Fibroblast of lung (primary cell): ENCODE measurements around the gene OPTN. TPM values are rescaled to one million over a fixed set of nuclear protein-coding genes. Genes with fewer than 3 reads are reported as not detected.

ENCODE experiments used
- DNase-seq, 2 donors: peaks; one replicate each; pipeline versions ENCODE4 v3.0.0 to v3.0.0-alpha.2; 2010; ENCODE audit warnings: low read depth in 2 of 2
- H2AFZ ChIP-seq: 2 replicates; pipeline ENCODE4 v1.5.1; 2012; ENCODE audit warnings: low read length, control low read depth, inconsistent platforms
- H3K27ac ChIP-seq: 2 replicates; pipeline ENCODE4 v1.5.1; 2011; ENCODE audit warnings: low read length, control low read depth; ENCODE audit not compliant: insufficient read depth
- H3K27me3 ChIP-seq: 2 replicates; pipeline ENCODE4 v1.5.1; 2011; ENCODE audit warnings: mild to moderate bottlenecking, low read length; ENCODE audit not compliant: control insufficient read depth, insufficient read depth
- H3K36me3 ChIP-seq: 2 replicates; pipeline ENCODE4 v1.5.1; 2011; ENCODE audit warnings: low read length; ENCODE audit not compliant: control insufficient read depth, insufficient read depth
- H3K4me1 ChIP-seq: 2 replicates; pipeline ENCODE4 v1.5.1; 2011; ENCODE audit warnings: low read length; ENCODE audit not compliant: control insufficient read depth, insufficient read depth; ENCODE audit errors: extremely low read depth
- H3K4me2 ChIP-seq: 2 replicates; pipeline ENCODE4 v1.5.1; 2011; ENCODE audit warnings: low read length, control low read depth; ENCODE audit not compliant: insufficient read depth; ENCODE audit errors: extremely low read depth
- H3K4me3 ChIP-seq, 4 experiments: fragments of 200-600 bp in 1 of 4; sonication (generic) in 1 of 4; replicated peaks in 1 of 4; 2 replicates each; pipeline ENCODE4 v1.5.1; 2011 to 2016; ENCODE audit warnings: low read length in 4 of 4, low read depth in 3 of 4, mild to moderate bottlenecking in 3 of 4, control low read depth in 2 of 4, inconsistent platforms in 1 of 4, mixed read lengths in 1 of 4; ENCODE audit not compliant: insufficient read depth in 1 of 4; ENCODE audit errors: control extremely low read depth in 1 of 4
- H3K79me2 ChIP-seq: 2 replicates; pipeline ENCODE4 v1.5.1; 2012; ENCODE audit warnings: mild to moderate bottlenecking, low read length, inconsistent platforms; ENCODE audit not compliant: control insufficient read depth, insufficient read depth
- H3K9ac ChIP-seq: 2 replicates; pipeline ENCODE4 v1.5.1; 2011; ENCODE audit warnings: mild to moderate bottlenecking, low read length, control low read depth; ENCODE audit not compliant: insufficient read depth
- H3K9me3 ChIP-seq: 2 replicates; pipeline ENCODE4 v1.5.1; 2012; ENCODE audit warnings: low read depth, low read length; ENCODE audit not compliant: control insufficient read depth, insufficient read depth
- H4K20me1 ChIP-seq: 2 replicates; pipeline ENCODE4 v1.5.1; 2011; ENCODE audit warnings: low read length; ENCODE audit not compliant: control insufficient read depth, insufficient read depth; ENCODE audit errors: extremely low read depth
- CTCF ChIP-seq, 2 donors: IDR thresholded peaks in 1 of 2; conservative IDR thresholded peaks in 1 of 2; 1 replicate in 1 of 2; 2 replicates in 1 of 2; pipeline ENCODE4 v1.5.1; 2011 to 2012; ENCODE audit warnings: low read length in 2 of 2, control low read depth in 1 of 2, inconsistent platforms in 1 of 2, low read depth in 1 of 2, mild to moderate bottlenecking in 1 of 2
- EZH2 ChIP-seq: IDR thresholded peaks from 2 replicates; pipeline ENCODE4 v1.5.1; 2012; ENCODE audit warnings: low read length, control low read depth, mild to moderate bottlenecking; ENCODE audit errors: missing control alignments
- polyA plus RNA-seq, 2 donors: library from polyadenylated mRNA; depleted of rRNA in 1 of 2; stranded (reverse) in 1 of 2; unstranded in 1 of 2; fragments of >200 nt; gene quantifications; 2 replicates each; pipeline ENCODE4 v1.2.1, GENCODE V29; 2011 to 2012; ENCODE audit warnings: missing spikeins in 1 of 2
- total RNA-seq: library from RNA; depleted of rRNA; stranded (reverse); fragments of >200 nt; gene quantifications from 2 replicates; pipeline ENCODE4 v1.2.1, GENCODE V29; 2014

OPTN gene
- total and polyA plus RNA-seq, 2 donors (not counting 1 experiment from before 2014, with no cell fraction given), result 139 to 156 TPM

GRCh38 chr10:13110908-13111307 lies 10.9 kb downstream of the OPTN start:
- no peaks in the 10 kb centered on the region for H4K20me1 ChIP-seq
- peaks cover 12% of the 10 kb centered on the region for H3K36me3 ChIP-seq
- DNase-seq, result no peak
- H3K4me3 ChIP-seq, result no peak overlapping the region
- no peak overlapping the region for H3K9ac ChIP-seq
- no peak overlapping the region for H3K27ac ChIP-seq
- H3K4me1 ChIP-seq, result no peaks in the 10 kb centered on the region
- H3K79me2 ChIP-seq, result peaks cover 8% of the 10 kb centered on the region
- H3K4me2 ChIP-seq, result no peak overlapping the region
- no peaks in the 10 kb centered on the region for H3K9me3 ChIP-seq
- no peak overlapping the region for H2AFZ ChIP-seq
- TF ChIP-seq CTCF (conservative IDR thresholded peaks at IDR 0.05 in 1 of 2, IDR thresholded peaks at IDR 0.05 in 1 of 2; ENCODE audit: low read depth in 1 of 2, low read length in 2 of 2), result no peak
- no peak for TF ChIP-seq EZH2
- H3K27me3 ChIP-seq, result no peaks in the 10 kb centered on the region

GRCh38 chr10:13113544-13113943 lies 13.6 kb downstream of the OPTN start:
- Histone ChIP-seq H3K4me1 (no peaks in the 10 kb centered on the region), H3K27me3 (no peaks in the 10 kb centered on the region), H3K27ac (no peak overlapping the region), H3K36me3 (peaks cover 15% of the 10 kb centered on the region), H4K20me1 (no peaks in the 10 kb centered on the region), H3K79me2 (no peaks in the 10 kb centered on the region), H3K4me2 (no peak overlapping the region), H3K9ac (no peak overlapping the region), H3K4me3 (no peak overlapping the region), H2AFZ (no peak overlapping the region), H3K9me3 (no peaks in the 10 kb centered on the region)
- TF ChIP-seq EZH2 (no peak), CTCF (conservative IDR thresholded peaks at IDR 0.05 in 1 of 2, IDR thresholded peaks at IDR 0.05 in 1 of 2; ENCODE audit: low read depth in 1 of 2, low read length in 2 of 2) (no peak)
- DNase-seq, result no peak

- H3K79me2 ChIP-seq, result no peaks in the 10 kb centered on the region
- no peak overlapping the region for H2AFZ ChIP-seq
- DNase-seq, result no peak
- no peak overlapping the region for H3K27ac ChIP-seq
- H3K4me1 ChIP-seq, result no peaks in the 10 kb centered on the region
- no peaks in the 10 kb centered on the region for H3K27me3 ChIP-seq
- no peak overlapping the region for H3K9ac ChIP-seq
- no peaks in the 10 kb centered on the region for H3K9me3 ChIP-seq
- no peak overlapping the region for H3K4me3 ChIP-seq
- no peak overlapping the region for H3K4me2 ChIP-seq
- H3K36me3 ChIP-seq, result peaks cover 13% of the 10 kb centered on the region
- H4K20me1 ChIP-seq, result no peaks in the 10 kb centered on the region
- TF ChIP-seq EZH2 (no peak), CTCF (conservative IDR thresholded peaks at IDR 0.05 in 1 of 2, IDR thresholded peaks at IDR 0.05 in 1 of 2; ENCODE audit: low read depth in 1 of 2, low read length in 2 of 2) (no peak)
These were observed 16.2 kb downstream of the OPTN start for GRCh38 chr10:13115832-13116803.
